ENCODE results near the gene C5. TPM values are rescaled to one million over a fixed set of nuclear protein-coding genes. Genes with fewer than 3 reads are reported as not detected.
"Not testable (repeated sequence)": the region's sequence is repeated elsewhere in the genome, so short reads cannot be mapped to it uniquely, and the experiment has no call there.

Gene C5
- total RNA-seq, 4 donors from 2014 or later = 3.6 to 6.6 (median 4.6) TPM

DNA sequence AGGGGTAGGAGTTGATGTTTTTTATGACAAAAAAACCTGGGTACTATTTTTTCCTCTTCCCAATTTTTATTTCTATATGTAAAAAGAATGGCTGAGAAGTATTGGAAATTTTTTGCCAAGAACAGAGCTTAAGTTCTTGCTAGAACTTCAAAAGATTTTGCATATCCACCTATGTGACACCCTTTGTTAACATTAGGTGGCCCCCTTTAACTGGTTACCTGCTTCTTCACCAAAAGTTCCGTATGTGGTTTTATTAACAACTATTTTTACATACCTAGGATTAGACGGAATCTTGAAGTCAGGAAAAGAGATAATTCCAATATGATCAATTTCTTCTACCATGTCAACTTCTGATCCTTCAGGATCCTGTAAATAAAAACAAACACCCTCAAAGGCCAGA is 15.5 kb downstream of the C5 start:
- 82% methylated on average over 2 of the region's 2 CpGs for WGBS
- H3K27me3 ChIP-seq = no peaks in the 10 kb centered on the region
- no peaks in the 10 kb centered on the region for H3K9me3 ChIP-seq
- no peak overlapping the region for H3K27ac ChIP-seq (replicated peaks in 1 of 4)
- intact Hi-C loops (cut with DNase I) = no loop called here
- no peak overlapping the region for H3K4me3 ChIP-seq
- no peak for TF ChIP-seq EP300 (IDR thresholded peaks at IDR 0.05)
- no peak for TF ChIP-seq POLR2A (IDR thresholded peaks at IDR 0.05; ENCODE audit: low read depth)
- TF ChIP-seq, protein P1, sequence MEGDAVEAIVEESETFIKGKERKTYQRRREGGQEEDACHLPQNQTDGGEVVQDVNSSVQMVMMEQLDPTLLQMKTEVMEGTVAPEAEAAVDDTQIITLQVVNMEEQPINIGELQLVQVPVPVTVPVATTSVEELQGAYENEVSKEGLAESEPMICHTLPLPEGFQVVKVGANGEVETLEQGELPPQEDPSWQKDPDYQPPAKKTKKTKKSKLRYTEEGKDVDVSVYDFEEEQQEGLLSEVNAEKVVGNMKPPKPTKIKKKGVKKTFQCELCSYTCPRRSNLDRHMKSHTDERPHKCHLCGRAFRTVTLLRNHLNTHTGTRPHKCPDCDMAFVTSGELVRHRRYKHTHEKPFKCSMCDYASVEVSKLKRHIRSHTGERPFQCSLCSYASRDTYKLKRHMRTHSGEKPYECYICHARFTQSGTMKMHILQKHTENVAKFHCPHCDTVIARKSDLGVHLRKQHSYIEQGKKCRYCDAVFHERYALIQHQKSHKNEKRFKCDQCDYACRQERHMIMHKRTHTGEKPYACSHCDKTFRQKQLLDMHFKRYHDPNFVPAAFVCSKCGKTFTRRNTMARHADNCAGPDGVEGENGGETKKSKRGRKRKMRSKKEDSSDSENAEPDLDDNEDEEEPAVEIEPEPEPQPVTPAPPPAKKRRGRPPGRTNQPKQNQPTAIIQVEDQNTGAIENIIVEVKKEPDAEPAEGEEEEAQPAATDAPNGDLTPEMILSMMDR (IDR thresholded peaks at IDR 0.05) = no peak
- TF ChIP-seq POLR2AphosphoS5 (IDR thresholded peaks at IDR 0.05) = no peak
- no peak for DNase-seq (ENCODE audit: extremely low spot score)
- peaks cover 0 to 14% (median 7%) of the 10 kb centered on the region in 4 donors for H3K36me3 ChIP-seq
- no peaks in the 10 kb centered on the region for H3K4me1 ChIP-seq

DNA sequence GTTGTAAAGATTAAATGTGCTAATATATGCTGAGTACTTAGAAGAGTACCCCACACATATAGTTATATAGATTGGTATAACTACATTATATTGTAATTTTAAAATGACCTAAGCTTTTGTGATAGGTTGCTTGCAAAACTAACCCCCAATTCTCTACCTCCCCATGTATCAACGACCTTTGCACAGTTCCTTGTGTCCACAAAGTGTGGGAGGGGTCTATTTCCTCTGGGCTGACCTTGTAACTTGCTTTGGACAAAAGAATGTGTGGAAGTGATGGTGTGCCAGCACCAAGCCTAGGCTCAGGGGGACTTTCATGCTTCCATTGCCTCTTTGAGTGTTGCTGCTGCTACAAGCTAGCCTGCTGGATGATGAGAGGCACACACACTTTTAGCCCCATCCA is 20.6 kb downstream of the C5 start:
- intact Hi-C loops (cut with DNase I) = no loop called here
- WGBS = 79% methylated on average over 1 of the region's 1 CpG
- TF ChIP-seq POLR2A (IDR thresholded peaks at IDR 0.05; ENCODE audit: low read depth) (no peak), POLR2AphosphoS5 (IDR thresholded peaks at IDR 0.05) (no peak), EP300 (IDR thresholded peaks at IDR 0.05) (no peak)
- TF ChIP-seq, protein P1 (IDR thresholded peaks at IDR 0.05) = no peak

DNA sequence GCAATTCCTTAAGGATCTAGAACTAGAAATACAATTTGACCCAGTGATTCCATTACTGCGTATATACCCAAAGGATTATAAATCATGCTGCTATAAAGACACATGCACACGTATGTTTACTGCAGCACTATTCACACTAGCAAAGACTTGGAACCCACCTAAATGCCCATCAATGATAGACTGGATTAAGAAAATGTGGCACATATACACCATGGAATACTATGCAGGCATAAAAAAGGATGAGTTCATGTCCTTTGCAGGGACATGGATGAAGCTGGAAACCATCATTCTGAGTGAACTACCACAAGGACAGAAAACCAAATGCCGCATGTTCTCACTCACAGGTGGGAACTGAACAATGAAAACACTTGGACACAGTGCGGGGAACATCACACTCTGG is 21.8 kb downstream of the C5 start:
- 70% methylated on average over 4 of the region's 4 CpGs for WGBS
- H3K27me3 ChIP-seq; H3K9me3 ChIP-seq; H3K4me3 ChIP-seq; intact Hi-C loops (cut with DNase I); H3K27ac ChIP-seq (replicated peaks in 1 of 4); H3K4me1 ChIP-seq; H3K36me3 ChIP-seq; DNase-seq (ENCODE audit: extremely low spot score): not testable (repeated sequence)

More for the DNA sequence above, 20.6 kb downstream of the C5 start:
- Histone ChIP-seq H3K4me1 (no peaks in the 10 kb centered on the region), H3K27me3 (no peaks in the 10 kb centered on the region), H3K27ac (replicated peaks in 1 of 4) (no peak overlapping the region), H3K36me3 (peaks cover 0 to 13% (median 7%) of the 10 kb centered on the region in 4 donors), H3K9me3 (no peaks in the 10 kb centered on the region), H3K4me3 (no peak overlapping the region)
- no peak for DNase-seq (ENCODE audit: extremely low spot score)

DNA sequence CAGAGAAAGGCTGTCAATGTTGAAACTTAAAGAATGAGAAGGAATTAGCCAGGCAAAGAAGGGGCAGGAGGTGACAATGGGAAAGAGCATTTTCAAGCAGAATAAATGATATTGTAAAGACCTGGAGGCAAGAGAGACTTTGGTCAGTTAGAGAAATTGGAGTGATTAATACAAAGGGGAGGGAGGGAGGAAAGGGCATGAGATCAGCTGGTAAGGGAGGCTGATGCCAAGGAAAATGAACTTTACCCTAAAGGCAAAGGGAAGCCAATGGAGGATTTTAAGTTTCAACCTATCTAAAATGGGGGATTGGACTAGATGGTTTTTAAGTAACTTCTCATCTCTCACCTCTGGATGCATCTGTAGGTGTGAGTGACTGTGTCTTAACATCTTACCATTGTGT is 23.3 kb downstream of the C5 start:
- no peak for DNase-seq (ENCODE audit: extremely low spot score)
- H3K4me1 ChIP-seq = no peaks in the 10 kb centered on the region
- H3K4me3 ChIP-seq = no peak overlapping the region
- no peaks in the 10 kb centered on the region for H3K9me3 ChIP-seq
- TF ChIP-seq, protein P1 (IDR thresholded peaks at IDR 0.05) = no peak
- no peak for TF ChIP-seq EP300 (IDR thresholded peaks at IDR 0.05)
- no peak for TF ChIP-seq POLR2A (IDR thresholded peaks at IDR 0.05; ENCODE audit: low read depth)
- TF ChIP-seq POLR2AphosphoS5 (IDR thresholded peaks at IDR 0.05) = no peak
- no peaks in the 10 kb centered on the region for H3K27me3 ChIP-seq
- peaks cover 0 to 4% (median 1%) of the 10 kb centered on the region in 4 donors for H3K36me3 ChIP-seq
- no peak overlapping the region for H3K27ac ChIP-seq (replicated peaks in 1 of 4)
- intact Hi-C loops (cut with DNase I) = no loop called here

DNA sequence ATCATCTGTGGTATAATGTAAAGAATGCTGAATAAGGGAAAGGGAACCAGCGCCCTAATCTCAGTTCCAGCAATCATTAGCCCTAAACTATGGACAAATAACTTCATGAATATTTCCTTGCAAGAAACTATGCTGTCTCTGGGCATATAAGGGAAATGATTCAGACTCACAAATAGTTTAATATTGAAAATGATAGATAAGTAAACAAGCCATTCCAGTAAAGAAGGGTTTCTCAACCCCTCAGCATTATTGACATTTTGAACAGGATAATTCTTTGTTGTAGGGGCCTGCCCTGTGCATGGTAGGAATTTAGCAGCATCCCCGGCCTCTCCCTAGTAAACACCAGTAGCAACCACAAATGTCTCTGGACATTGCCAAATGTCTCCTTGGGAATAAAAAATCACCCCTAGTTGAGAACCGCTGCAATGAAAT is 23.8 kb downstream of the C5 start:
- peaks cover 0 to 2% (median 0%) of the 10 kb centered on the region in 4 donors for H3K36me3 ChIP-seq
- TF ChIP-seq EP300 (IDR thresholded peaks at IDR 0.05) = no peak
- TF ChIP-seq, protein P1 (IDR thresholded peaks at IDR 0.05) = no peak
- TF ChIP-seq POLR2AphosphoS5 (IDR thresholded peaks at IDR 0.05) = no peak
- TF ChIP-seq POLR2A (IDR thresholded peaks at IDR 0.05; ENCODE audit: low read depth) = no peak
- H3K9me3 ChIP-seq = no peaks in the 10 kb centered on the region
- 91% methylated on average over 3 of the region's 3 CpGs for WGBS
- H3K27ac ChIP-seq (replicated peaks in 1 of 4) = no peak overlapping the region
- H3K4me3 ChIP-seq = no peak overlapping the region
- DNase-seq (ENCODE audit: extremely low spot score) = no peak
- no peaks in the 10 kb centered on the region for H3K4me1 ChIP-seq
- H3K27me3 ChIP-seq = no peaks in the 10 kb centered on the region
- intact Hi-C loops (cut with DNase I) = no loop called here
